Dendritic cell treated with granulocyte-macrophage colony-stimulating factor and Interleukin-4, amounts not matched to agents 40 ng/mL and 50 ng/mL, for 4 days (primary cell): ENCODE data around the gene PYHIN1.
"Not testable (repeated sequence)": the region's sequence is repeated elsewhere in the genome, so short reads cannot be mapped to it uniquely, and the experiment has no call there.

ENCODE experiments used
- H3K27ac Mint-ChIP-seq: one replicate; pipeline ENCODE4 v1.8.0; 2022; ENCODE audit warnings: mild to moderate bottlenecking, mixed read lengths
- H3K27me3 Mint-ChIP-seq: one replicate; pipeline ENCODE4 v1.8.0; 2022; ENCODE audit warnings: mild to moderate bottlenecking, mixed read lengths
- H3K36me3 Mint-ChIP-seq: one replicate; pipeline ENCODE4 v1.8.0; 2022; ENCODE audit warnings: low read depth, mixed read lengths
- H3K4me1 Mint-ChIP-seq: one replicate; pipeline ENCODE4 v1.8.0; 2022; ENCODE audit warnings: low read depth, mixed read lengths
- H3K4me3 Mint-ChIP-seq: one replicate; pipeline ENCODE4 v1.8.0; 2022; ENCODE audit warnings: mild to moderate bottlenecking, moderate library complexity, mixed read lengths
- H3K9me3 Mint-ChIP-seq: one replicate; pipeline ENCODE4 v1.8.0; 2022; ENCODE audit warnings: mixed read lengths
- intact Hi-C: fragments of 100-400 bp; cut with micrococcal nuclease; formaldehyde crosslinking; loops from one replicate; pipeline ENCODE4 v1.15.0; 2022

Gene PYHIN1

DNA sequence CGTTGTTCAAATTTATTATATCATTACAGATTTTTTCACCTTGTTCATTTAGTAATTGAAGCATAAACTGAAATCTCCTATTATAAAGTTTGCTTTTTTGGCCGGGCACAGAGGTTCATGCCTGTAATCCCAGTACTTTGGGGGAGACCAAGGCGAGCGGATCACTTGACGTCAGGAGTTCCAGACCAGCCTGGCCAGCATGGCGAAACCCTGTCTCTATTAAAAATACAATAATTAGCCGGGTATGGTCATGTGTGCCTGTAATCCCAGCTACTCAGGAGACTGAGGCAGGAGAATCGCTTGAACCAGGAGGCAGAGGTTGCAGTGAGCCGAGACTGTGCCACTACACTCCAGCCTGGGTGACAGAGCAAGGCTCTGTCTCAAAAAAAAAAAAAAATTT, 79.6 kb downstream of the PYHIN1 start:
- Mint-ChIP-seq H3K4me1 (peaks cover 67% of the 10 kb centered on the region), H3K27ac (peak overlapping the region; percentile 95), H3K36me3 (peaks cover 58% of the 10 kb centered on the region), H3K4me3 (peak overlapping the region; percentile 83)
- H3K27me3 Mint-ChIP-seq, intact Hi-C loops, H3K9me3 Mint-ChIP-seq: not testable (repeated sequence)

DNA sequence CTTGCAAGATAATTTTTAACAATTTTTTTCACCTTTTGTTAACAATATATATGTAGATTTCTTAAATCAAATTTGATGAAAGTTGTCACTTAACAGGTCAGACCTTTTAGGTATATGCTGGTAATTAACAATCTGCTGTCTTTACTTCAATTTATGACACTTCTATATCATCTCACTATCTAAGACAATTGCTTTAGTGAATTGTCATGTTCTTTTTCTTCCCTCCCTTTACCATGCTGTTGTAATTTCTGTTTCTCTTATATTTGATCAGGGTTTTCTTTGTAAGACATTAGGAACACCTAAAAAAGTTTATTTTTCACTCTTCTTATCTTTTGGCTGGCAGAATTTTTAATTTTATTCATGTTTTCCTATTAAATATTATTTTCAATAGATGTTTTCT, 80.4 kb downstream of the PYHIN1 start:
- no peaks in the 10 kb centered on the region for H3K27me3 Mint-ChIP-seq
- intact Hi-C loops: no loop called here
- peak overlapping the region; percentile 92 for H3K27ac Mint-ChIP-seq
- H3K9me3 Mint-ChIP-seq: no peaks in the 10 kb centered on the region
- H3K4me3 Mint-ChIP-seq: peak overlapping the region; percentile 81
- peaks cover 66% of the 10 kb centered on the region for H3K36me3 Mint-ChIP-seq
- H3K4me1 Mint-ChIP-seq: peaks cover 67% of the 10 kb centered on the region

DNA sequence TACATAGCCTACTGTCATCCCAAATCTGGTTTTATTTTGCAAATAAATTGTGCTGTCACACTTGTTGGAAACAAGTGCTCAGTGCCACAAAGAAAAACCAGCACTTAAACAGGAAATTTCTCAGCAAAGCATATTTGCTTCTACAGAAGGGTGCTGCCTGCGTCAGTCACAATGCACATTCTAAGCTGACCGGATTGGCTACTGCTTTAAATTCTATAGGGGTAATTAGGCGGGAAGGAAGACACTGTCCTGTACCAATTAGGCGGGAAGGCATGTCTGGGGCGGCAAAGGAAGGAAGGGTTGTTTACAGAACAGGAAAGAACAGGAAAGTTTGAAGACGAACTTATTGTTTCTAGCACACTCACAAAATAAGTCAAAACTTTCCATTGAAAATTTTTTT, 81.1 kb downstream of the PYHIN1 start:
- H3K4me1 Mint-ChIP-seq: peaks cover 64% of the 10 kb centered on the region
- intact Hi-C loops: no loop called here
- peaks cover 72% of the 10 kb centered on the region for H3K36me3 Mint-ChIP-seq

DNA sequence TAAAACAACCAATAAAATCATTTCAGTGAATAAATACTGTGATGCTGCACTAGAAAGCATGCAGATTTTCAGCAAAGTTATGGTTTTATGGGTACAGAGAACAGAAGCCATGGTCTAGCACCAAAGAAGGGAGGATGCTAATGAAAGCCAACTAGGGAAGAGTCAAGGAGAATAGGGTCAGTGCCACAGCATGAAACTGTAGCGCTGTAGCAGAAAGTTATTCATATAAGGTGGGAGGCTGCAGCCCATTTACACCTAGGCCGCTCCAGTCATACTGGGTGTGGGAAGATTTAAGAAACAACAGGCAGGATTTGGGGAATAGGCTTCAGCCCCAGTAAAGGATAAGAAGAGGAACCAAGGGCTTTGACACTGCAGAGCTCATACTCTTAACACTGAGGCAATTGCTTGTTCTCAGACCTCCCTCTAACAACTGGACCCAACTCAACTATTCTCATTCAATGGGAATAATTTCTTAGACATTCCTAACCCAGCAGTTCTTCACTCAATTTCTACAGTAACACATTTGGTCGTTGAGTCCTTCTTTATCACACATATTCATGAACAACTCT, 82.7 kb downstream of the PYHIN1 start:
- Mint-ChIP-seq H3K4me1 (peaks cover 61% of the 10 kb centered on the region), H3K27me3 (no peaks in the 10 kb centered on the region)

More for the DNA sequence above, 81.1 kb downstream of the PYHIN1 start:
- H3K9me3 Mint-ChIP-seq: no peaks in the 10 kb centered on the region
- no peaks in the 10 kb centered on the region for H3K27me3 Mint-ChIP-seq
- H3K27ac Mint-ChIP-seq: peak overlapping the region; percentile 92
- peak overlapping the region; percentile 83 for H3K4me3 Mint-ChIP-seq

DNA sequence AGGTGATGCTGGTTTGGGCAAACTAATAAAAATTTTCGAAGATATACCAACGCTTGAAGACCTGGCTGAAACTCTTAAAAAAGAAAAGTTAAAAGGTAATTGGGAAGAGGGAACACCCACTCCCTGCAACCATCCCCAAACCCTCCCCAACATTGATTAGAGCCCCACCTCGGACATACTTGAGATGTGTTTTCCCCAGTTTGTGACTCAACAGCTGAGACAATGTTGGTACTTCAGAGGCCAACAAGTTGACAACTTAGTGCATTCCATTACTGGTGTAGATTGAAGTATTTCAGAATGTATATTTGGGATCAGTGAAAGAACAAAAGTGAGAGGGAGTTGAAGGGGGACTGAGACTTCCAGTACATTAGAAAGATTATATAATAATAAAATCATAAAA, 83.5 kb downstream of the PYHIN1 start:
- H3K4me3 Mint-ChIP-seq: peak overlapping the region; percentile 83
- intact Hi-C loops: loop anchor here (5.0 kb wide), 1 partner anchor 52 kb away; no protein-coding TSS in a partner anchor

More for the DNA sequence above, 82.7 kb downstream of the PYHIN1 start:
- peaks cover 88% of the 10 kb centered on the region for H3K36me3 Mint-ChIP-seq
- H3K27ac Mint-ChIP-seq: peak overlapping the region; percentile 92
- intact Hi-C loops: no loop called here
- H3K4me3 Mint-ChIP-seq: peak overlapping the region; percentile 83
- no peaks in the 10 kb centered on the region for H3K9me3 Mint-ChIP-seq

DNA sequence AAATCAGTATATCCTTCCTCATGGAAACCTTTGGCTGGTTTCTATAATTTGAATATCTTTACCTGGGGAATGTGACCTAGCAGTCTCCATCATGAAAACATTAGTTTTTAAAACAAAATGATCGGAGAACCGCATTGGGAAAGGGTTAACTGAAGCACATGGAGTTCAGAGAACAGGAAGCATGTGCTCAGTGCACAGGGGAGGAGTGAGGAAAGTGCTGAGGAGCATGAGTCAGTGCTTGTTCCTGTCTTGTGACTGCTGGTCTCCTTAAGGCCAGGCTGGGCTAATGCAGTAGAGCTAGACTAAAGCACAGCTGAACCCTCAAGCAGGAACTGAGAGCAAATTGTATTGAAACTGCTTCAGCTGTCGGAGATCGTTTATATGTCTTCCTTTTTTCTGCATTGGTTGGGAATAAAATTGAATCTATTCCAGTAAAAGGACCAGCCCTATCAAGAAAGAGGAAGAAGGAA, 84.1 kb downstream of the PYHIN1 start:
- intact Hi-C loops: loop anchor here (5.0 kb wide), 1 partner anchor 52 kb away; no protein-coding TSS in a partner anchor
- Mint-ChIP-seq H3K36me3 (peaks cover 95% of the 10 kb centered on the region), H3K27me3 (no peaks in the 10 kb centered on the region)

More for the DNA sequence above, 83.5 kb downstream of the PYHIN1 start:
- no peaks in the 10 kb centered on the region for H3K27me3 Mint-ChIP-seq
- H3K9me3 Mint-ChIP-seq: no peaks in the 10 kb centered on the region
- peaks cover 95% of the 10 kb centered on the region for H3K36me3 Mint-ChIP-seq
- H3K27ac Mint-ChIP-seq: peak overlapping the region; percentile 92
- H3K4me1 Mint-ChIP-seq: peaks cover 62% of the 10 kb centered on the region

DNA sequence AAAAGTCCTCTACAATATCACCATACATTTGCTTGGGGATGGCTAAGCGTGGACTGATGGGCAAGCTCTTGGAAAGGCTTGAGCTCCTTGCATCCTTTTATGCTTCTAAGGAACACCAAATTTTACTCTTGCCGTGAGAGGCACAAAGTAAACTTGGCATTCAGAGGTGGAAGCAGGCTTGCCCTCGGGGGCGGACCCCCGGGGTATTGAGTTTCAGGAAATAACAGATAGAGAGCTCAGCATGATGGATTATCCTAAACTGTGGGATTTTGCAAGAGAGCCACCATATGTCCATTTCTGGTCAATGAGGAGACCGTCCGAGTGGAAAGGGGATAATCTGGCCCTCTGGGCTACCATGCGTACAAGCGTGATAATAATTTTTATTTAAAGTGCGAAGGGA, 92.4 kb downstream of the PYHIN1 start:
- Mint-ChIP-seq H3K27ac (no peak overlapping the region), H3K4me1 (peaks cover 61% of the 10 kb centered on the region), H3K9me3 (no peaks in the 10 kb centered on the region), H3K4me3 (no peak overlapping the region), H3K36me3 (peaks cover 98% of the 10 kb centered on the region), H3K27me3 (no peaks in the 10 kb centered on the region)
- intact Hi-C loops: no loop called here

More for the DNA sequence above, 84.1 kb downstream of the PYHIN1 start:
- peaks cover 65% of the 10 kb centered on the region for H3K4me1 Mint-ChIP-seq
- H3K4me3 Mint-ChIP-seq: peak overlapping the region; percentile 40
- H3K9me3 Mint-ChIP-seq: no peaks in the 10 kb centered on the region
- H3K27ac Mint-ChIP-seq: peak overlapping the region; percentile 92

DNA sequence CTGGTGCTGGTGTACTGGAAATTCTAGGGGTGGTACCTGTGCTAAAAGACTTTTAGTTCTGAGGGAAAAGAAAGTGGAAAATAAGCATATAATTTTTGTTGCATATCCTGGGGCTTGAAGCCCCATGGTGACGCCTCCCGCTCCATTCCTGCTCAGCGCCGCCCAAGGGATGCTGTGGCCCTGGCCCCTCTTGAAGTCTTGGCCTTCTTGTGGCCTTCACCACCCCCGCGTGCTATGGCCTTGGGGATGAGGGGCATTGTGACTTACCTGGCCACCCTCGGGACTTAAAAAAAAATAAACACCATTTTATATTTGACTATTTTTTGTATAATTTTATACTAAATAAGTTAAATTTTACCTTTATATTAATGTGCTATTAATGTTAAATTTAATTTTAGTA, 93.7 kb downstream of the PYHIN1 start:
- H3K36me3 Mint-ChIP-seq: peaks cover 98% of the 10 kb centered on the region

More for the DNA sequence above, 93.7 kb downstream of the PYHIN1 start:
- no peak overlapping the region for H3K27ac Mint-ChIP-seq
- H3K4me1 Mint-ChIP-seq: peaks cover 61% of the 10 kb centered on the region
- H3K27me3 Mint-ChIP-seq: no peaks in the 10 kb centered on the region
- H3K4me3 Mint-ChIP-seq: no peak overlapping the region
- intact Hi-C loops: no loop called here
- no peaks in the 10 kb centered on the region for H3K9me3 Mint-ChIP-seq
